ENCODE measurements around the gene CEP164.

- TF ChIP-seq, protein P1, sequence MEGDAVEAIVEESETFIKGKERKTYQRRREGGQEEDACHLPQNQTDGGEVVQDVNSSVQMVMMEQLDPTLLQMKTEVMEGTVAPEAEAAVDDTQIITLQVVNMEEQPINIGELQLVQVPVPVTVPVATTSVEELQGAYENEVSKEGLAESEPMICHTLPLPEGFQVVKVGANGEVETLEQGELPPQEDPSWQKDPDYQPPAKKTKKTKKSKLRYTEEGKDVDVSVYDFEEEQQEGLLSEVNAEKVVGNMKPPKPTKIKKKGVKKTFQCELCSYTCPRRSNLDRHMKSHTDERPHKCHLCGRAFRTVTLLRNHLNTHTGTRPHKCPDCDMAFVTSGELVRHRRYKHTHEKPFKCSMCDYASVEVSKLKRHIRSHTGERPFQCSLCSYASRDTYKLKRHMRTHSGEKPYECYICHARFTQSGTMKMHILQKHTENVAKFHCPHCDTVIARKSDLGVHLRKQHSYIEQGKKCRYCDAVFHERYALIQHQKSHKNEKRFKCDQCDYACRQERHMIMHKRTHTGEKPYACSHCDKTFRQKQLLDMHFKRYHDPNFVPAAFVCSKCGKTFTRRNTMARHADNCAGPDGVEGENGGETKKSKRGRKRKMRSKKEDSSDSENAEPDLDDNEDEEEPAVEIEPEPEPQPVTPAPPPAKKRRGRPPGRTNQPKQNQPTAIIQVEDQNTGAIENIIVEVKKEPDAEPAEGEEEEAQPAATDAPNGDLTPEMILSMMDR (IDR thresholded peaks at IDR 0.05): no peak
- no peak for TF ChIP-seq POLR2A (IDR thresholded peaks at IDR 0.05)
These were observed 48.9 kb downstream of the CEP164 start for GRCh38 chr11:117376517-117376916.

All from vagina (tissue), 2 donors.